Smooth muscle cell (in vitro differentiated cells): ENCODE data around the gene CMYA5. TPM values are rescaled to one million over a fixed set of nuclear protein-coding genes. Genes with fewer than 3 reads are reported as not detected.

Experiments used
- DNase-seq: peaks from one replicate; lab custom pipeline; 2025; ENCODE audit not compliant: unreplicated experiment; lab: John Stamatoyannopoulos, UW
- H2AFZ ChIP-seq: fragments of 200-600 bp; sonication (generic); 2 replicates; pipeline ENCODE4 v1.6.0; 2016; ENCODE audit warnings: antibody characterized with exemption, low read depth, mild to moderate bottlenecking
- H3F3A ChIP-seq: fragments of 200-600 bp; sonication (generic); 2 replicates; pipeline ENCODE4 v1.6.0; 2017; ENCODE audit warnings: antibody characterized with exemption, low read depth
- H3K27ac ChIP-seq: fragments of 200-600 bp; sonication (generic); 2 replicates; pipeline ENCODE4 v1.5.1; 2016; ENCODE audit warnings: low read depth, mild to moderate bottlenecking
- H3K27me3 ChIP-seq: fragments of 200-600 bp; sonication (generic); 2 replicates; pipeline ENCODE4 v1.6.1; 2016; ENCODE audit warnings: low read depth, mild to moderate bottlenecking
- H3K36me3 ChIP-seq: fragments of 200-600 bp; sonication (generic); 2 replicates; pipeline ENCODE4 v1.5.1; 2016; ENCODE audit warnings: low read depth
- H3K4me1 ChIP-seq: fragments of 200-600 bp; sonication (generic); 2 replicates; pipeline ENCODE4 v1.5.1; 2016; ENCODE audit warnings: low read depth
- H3K4me2 ChIP-seq: fragments of 200-600 bp; sonication (generic); 2 replicates; pipeline ENCODE4 v1.6.0; 2016; ENCODE audit warnings: mild to moderate bottlenecking
- H3K4me3 ChIP-seq: fragments of 200-600 bp; sonication (generic); 2 replicates; pipeline ENCODE4 v1.5.1; 2016; ENCODE audit warnings: mild to moderate bottlenecking
- H3K79me2 ChIP-seq: fragments of 200-600 bp; sonication (generic); 2 replicates; pipeline ENCODE4 v1.6.0; 2016; ENCODE audit warnings: low read depth, mild to moderate bottlenecking
- H3K9ac ChIP-seq: fragments of 200-600 bp; sonication (generic); 2 replicates; pipeline ENCODE4 v1.6.0; 2016; ENCODE audit warnings: low read depth
- H3K9me3 ChIP-seq: fragments of 200-600 bp; sonication (generic); replicated peaks from 2 replicates; pipeline ENCODE4 v1.5.1; 2016; ENCODE audit warnings: low read depth
- H4K20me1 ChIP-seq: fragments of 200-600 bp; sonication (generic); 2 replicates; pipeline ENCODE4 v1.6.0; 2016; ENCODE audit warnings: low read depth
- CTCF ChIP-seq: fragments of 200-600 bp; sonication (generic); IDR thresholded peaks from 2 replicates; pipeline ENCODE4 v1.5.1; 2017; ENCODE audit warnings: borderline replicate concordance, mild to moderate bottlenecking, antibody characterized with exemption; ENCODE audit not compliant: insufficient read depth, poor library complexity, severe bottlenecking
- WGBS: methylation state at CpG from one replicate; pipeline ENCODE4 v1.1.7; 2016; ENCODE audit warnings: low lambda C conversion rate; 5-methylcytosine and 5-hydroxymethylcytosine counted together
- polyA plus RNA-seq: library from polyadenylated mRNA; unstranded; fragments of >200 nt; fragmentation: Nextera tagmentation; extraction: Ambion mirVana; gene quantifications from 2 replicates; pipeline ENCODE4 v1.2.1, GENCODE V29; 2016
- total RNA-seq: library from RNA; depleted of rRNA; stranded (reverse); fragments of >200 nt; gene quantifications from 2 replicates; pipeline ENCODE4 v1.2.3, GENCODE V29; 2014

The CMYA5 gene
- total and polyA plus RNA-seq, 2 experiments from 2014 or later, result 0.31 to 1.9 TPM

DNA sequence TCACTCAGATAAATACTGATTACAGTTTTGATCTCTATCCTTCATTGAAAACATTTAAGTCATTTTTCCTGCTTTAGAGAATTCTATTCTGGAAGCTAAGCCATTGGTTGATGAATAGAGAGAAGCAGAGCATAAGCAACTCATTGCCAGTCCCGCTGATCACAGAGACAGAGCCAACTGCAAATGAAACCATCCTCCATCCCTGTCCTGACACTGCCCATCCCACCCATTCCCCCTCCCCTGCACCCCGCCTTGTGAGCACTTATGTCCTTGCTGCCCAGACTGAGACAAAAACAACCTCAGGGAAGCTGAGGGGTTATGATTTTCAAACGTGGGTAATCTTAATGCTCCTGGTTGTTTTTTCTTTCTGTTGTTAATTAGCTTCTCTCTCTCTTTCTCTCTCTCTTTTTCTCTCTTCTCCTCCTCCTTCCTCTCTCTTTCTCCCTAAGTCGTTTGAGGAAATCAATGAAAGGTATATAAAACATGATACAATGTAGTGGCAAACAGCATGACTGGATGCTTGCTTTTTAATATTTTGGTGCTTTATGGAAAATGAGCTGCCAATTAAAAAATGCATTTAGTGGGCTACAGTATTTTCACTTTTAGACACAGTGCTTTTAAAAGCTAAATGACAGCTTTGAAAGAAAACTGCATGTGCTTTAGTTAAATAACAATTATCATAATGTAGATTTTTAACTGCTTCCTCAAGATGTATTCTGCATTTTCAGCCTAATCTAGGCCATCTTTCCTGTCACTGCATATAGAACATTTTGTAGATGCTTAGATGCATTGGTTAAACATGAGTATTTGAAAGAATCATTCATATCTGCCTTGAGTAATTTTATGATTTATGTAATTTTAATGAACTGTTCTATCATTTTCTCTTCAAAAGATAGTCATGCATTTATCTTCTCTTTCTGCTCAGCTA, 57.3 kb downstream of the CMYA5 start:
- Histone ChIP-seq H3K4me3 (no peak overlapping the region), H3K36me3 (no peaks in the 10 kb centered on the region), H3K27ac (no peak overlapping the region), H3K9me3 (no peaks in the 10 kb centered on the region), H3K27me3 (no peaks in the 10 kb centered on the region), H3K9ac (no peak overlapping the region), H4K20me1 (no peaks in the 10 kb centered on the region), H3K79me2 (no peaks in the 10 kb centered on the region), H2AFZ (no peak overlapping the region), H3K4me1 (peaks cover 3% of the 10 kb centered on the region), H3F3A (no peaks in the 10 kb centered on the region), H3K4me2 (no peak overlapping the region)
- DNase-seq, result no peak
- 51% methylated on average over 4 of the region's 4 CpGs for WGBS
- no peak for TF ChIP-seq CTCF

DNA sequence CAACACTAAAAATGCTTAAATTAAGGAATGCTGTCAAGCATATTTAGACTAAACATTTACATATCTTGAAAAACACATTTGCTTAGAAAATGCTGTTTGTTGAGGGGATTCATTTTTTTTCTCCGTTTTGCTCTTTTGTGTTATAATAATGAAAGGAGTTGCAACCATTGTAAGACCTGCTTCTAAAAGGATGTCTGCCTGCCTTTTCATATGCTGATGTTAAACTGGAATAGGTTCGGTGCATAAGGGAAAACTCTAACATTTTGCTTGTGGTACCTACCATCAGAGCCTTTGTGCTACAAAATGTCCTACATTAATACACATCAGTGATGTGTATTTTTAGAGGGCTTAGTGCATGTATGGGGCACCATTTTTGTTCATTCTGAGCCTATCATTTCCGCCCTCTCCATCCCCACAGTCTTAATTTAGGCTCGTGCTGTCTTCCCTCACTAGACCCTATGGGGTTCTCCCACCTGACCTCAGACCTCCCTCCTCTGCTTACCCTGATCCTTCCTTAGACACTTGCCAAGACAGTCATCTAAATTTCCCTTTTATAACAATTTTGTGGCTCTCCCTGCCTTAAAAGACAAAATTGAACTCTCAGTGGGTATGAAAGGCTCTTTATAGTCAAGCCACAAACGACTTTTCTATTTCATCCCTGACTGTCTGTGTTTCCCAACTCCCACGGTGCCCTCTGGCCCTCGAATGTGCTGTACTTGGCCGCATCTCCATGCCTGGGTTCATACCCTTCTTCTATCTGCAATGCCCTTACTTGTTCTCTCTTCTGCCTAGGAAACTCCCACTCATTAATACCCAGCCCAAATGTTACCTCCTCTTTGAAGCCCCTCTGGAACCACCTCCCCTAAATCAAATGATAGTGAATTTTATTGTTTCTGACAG, 61.2 kb downstream of the CMYA5 start:
- H3K36me3 ChIP-seq, result no peaks in the 10 kb centered on the region
- H3K27me3 ChIP-seq, result no peaks in the 10 kb centered on the region
- H3K79me2 ChIP-seq, result no peaks in the 10 kb centered on the region
- whole genome bisulfite sequencing, result 78% methylated on average over 8 of the region's 8 CpGs
- H3K9me3 ChIP-seq, result no peaks in the 10 kb centered on the region
- H3K4me3 ChIP-seq, result no peak overlapping the region
- no peak for TF ChIP-seq CTCF
- no peak overlapping the region for H2AFZ ChIP-seq
- no peak for DNase-seq
- H3F3A ChIP-seq, result no peaks in the 10 kb centered on the region
- H3K4me1 ChIP-seq, result peaks cover 3% of the 10 kb centered on the region
- no peak overlapping the region for H3K27ac ChIP-seq
- no peak overlapping the region for H3K9ac ChIP-seq
- H3K4me2 ChIP-seq, result no peak overlapping the region
- no peaks in the 10 kb centered on the region for H4K20me1 ChIP-seq

GRCh38 chr5:79753092-79753491, 63.5 kb downstream of the CMYA5 start:
- DNase-seq, result no peak
- Histone ChIP-seq H3K9ac (no peak overlapping the region), H3K4me1 (no peaks in the 10 kb centered on the region), H3K4me3 (no peak overlapping the region), H4K20me1 (no peaks in the 10 kb centered on the region), H3K79me2 (no peaks in the 10 kb centered on the region), H3K27me3 (no peaks in the 10 kb centered on the region), H3K27ac (no peak overlapping the region), H3K4me2 (no peak overlapping the region), H2AFZ (no peak overlapping the region), H3F3A (no peaks in the 10 kb centered on the region), H3K36me3 (no peaks in the 10 kb centered on the region), H3K9me3 (no peaks in the 10 kb centered on the region)
- TF ChIP-seq CTCF, result no peak
- 91% methylated on average over 1 of the region's 1 CpG for WGBS
